ENCODE data around the gene MYBPHL.

- TF ChIP-seq CTCF (conservative IDR thresholded peaks at IDR 0.05; ENCODE audit: low read depth, low read length): no peak
- TF ChIP-seq EZH2 (IDR thresholded peaks at IDR 0.05; ENCODE audit: low read length, unreplicated experiment): no peak
These were observed 60.7 kb downstream of the MYBPHL start for GRCh38 chr1:109246141-109246551.

Measured in PC-3 (cell line).